Peyer's patch (tissue), 4 donors: ENCODE data around the gene TMEM150A. TPM values are rescaled to one million over a fixed set of nuclear protein-coding genes. Genes with fewer than 3 reads are reported as not detected.
"Not testable (repeated sequence)": the region's sequence is repeated elsewhere in the genome, so short reads cannot be mapped to it uniquely, and the experiment has no call there.

Source experiments
- DNase-seq, 3 donors: peaks; one replicate each; pipeline ENCODE4 v3.0.0-alpha.2; 2017 to 2019
- H3K27ac ChIP-seq, 4 donors: fragments of 200-600 bp; sonication (generic); one replicate each; pipeline ENCODE4 v1.5.1; 2016 to 2019
- H3K27me3 ChIP-seq, 2 donors: fragments of 200-600 bp; sonication (generic); one replicate each; pipeline ENCODE4 v1.5.1; 2019
- H3K36me3 ChIP-seq, 3 donors: fragments of 200-600 bp; sonication (generic); one replicate each; pipeline ENCODE4 v1.5.1; 2016 to 2019
- H3K4me1 ChIP-seq, 4 donors: fragments of 200-600 bp; sonication (generic); one replicate each; pipeline ENCODE4 v1.5.1; 2016 to 2019
- H3K4me3 ChIP-seq, 4 donors: fragments of 200-600 bp; sonication (generic); 1 replicate in 3 of 4; 2 replicates in 1 of 4; pipeline ENCODE4 v1.5.1; 2016 to 2019; ENCODE audit warnings: mild to moderate bottlenecking in 1 of 4
- H3K9me3 ChIP-seq, 4 donors: fragments of 200-600 bp; sonication (generic); one replicate each; pipeline ENCODE4 v1.5.1; 2016 to 2019; ENCODE audit warnings: mild to moderate bottlenecking in 1 of 4
- CTCF ChIP-seq, 6 experiments: fragments of 450-650 bp in 4 of 6; fragments of 200-600 bp in 2 of 6; sonication (generic) in 1 of 6; IDR thresholded peaks; one replicate each; pipeline ENCODE4 v1.5.1; 2017 to 2019; ENCODE audit warnings: antibody characterized with exemption in 6 of 6, mild to moderate bottlenecking in 3 of 6, moderate library complexity in 1 of 6
- POLR2A ChIP-seq, 2 donors: fragments of 450-650 bp; IDR thresholded peaks; one replicate each; pipeline ENCODE4 v1.5.1; 2017; ENCODE audit warnings: antibody characterized with exemption in 2 of 2, mild to moderate bottlenecking in 2 of 2, moderate library complexity in 2 of 2
- total RNA-seq, 4 donors: library from RNA; depleted of rRNA; stranded (reverse); fragments of >200 nt; gene quantifications; one replicate each; pipeline ENCODE4 v1.1.0, GENCODE V29; 2016

The TMEM150A gene
- total RNA-seq, 4 donors from 2014 or later, result 7.5 to 24.0 (median 15.5) TPM

- peak overlapping the region; percentile 70 to 97 (median 89) for H3K4me3 ChIP-seq
- DNase-seq, result no peak
- no peaks in the 10 kb centered on the region for H3K9me3 ChIP-seq
- H3K36me3 ChIP-seq, result peaks cover 0 to 21% (median 0%) of the 10 kb centered on the region in 3 donors
- TF ChIP-seq POLR2A (IDR thresholded peaks at IDR 0.05), result no peak
- TF ChIP-seq CTCF (IDR thresholded peaks at IDR 0.05), result no peak
- no peaks in the 10 kb centered on the region for H3K27me3 ChIP-seq
- peak overlapping the region; percentile 84 to 90 (median 84) for H3K27ac ChIP-seq
- peaks cover 0 to 9% (median 6%) of the 10 kb centered on the region in 4 donors for H3K4me1 ChIP-seq
Measured at GRCh38 chr2:85611217-85611704, 8.8 kb upstream of the TMEM150A start.

DNA sequence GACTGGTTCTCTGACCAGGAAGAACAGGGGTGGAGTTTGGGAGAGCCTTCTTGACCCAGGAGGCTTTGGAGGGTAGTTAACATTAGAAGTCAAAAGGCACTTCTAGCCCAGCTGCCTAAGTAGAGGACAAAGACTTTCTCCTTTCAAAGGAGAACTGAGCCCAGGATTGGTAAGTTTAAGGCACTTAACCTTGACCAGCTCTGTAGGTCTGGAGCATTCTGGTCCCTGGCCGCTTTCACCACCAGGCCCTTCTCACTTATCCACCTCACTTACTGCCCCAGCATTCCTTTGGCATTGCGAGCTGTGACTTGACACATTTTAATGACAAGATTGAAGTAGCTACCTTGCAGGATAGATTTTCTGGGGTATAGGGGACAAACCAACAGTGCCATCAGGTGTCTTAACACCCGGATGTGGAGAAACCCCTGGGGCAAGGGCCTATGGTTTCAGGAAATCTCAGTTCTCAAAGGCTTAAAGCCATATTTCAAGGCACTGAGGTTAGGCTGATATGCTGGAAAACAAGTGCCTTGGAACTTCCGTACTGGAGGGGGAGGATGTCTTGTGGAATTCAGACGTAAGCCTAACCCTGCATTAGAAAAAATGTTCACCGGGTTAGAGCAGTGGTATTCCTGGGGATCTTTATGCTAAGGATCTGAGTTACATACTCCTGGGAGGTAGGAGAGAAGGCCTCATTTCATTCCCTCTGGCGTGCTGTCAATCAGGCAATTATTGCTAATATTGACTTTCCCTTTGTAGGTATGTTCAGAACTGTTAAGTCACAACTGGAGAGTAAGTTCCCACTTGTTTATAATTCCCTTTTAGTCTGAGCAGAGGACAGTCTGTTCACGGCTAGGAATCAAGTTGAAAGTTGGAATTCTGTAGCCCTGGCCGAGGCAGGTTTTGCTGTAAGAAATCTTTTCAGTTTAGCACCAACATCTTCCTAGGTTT is 5.0 kb upstream of the TMEM150A start:
- no peaks in the 10 kb centered on the region for H3K27me3 ChIP-seq
- no peak for DNase-seq
- peaks cover 0 to 32% (median 10%) of the 10 kb centered on the region in 4 donors for H3K4me1 ChIP-seq
- peaks cover 0 to 21% (median 0%) of the 10 kb centered on the region in 3 donors for H3K36me3 ChIP-seq
- H3K4me3 ChIP-seq, result no peak overlapping the region
- no peak for TF ChIP-seq CTCF (IDR thresholded peaks at IDR 0.05)
- no peak for TF ChIP-seq POLR2A (IDR thresholded peaks at IDR 0.05)
- H3K9me3 ChIP-seq, result no peaks in the 10 kb centered on the region
- H3K27ac ChIP-seq, result no peak overlapping the region

- no peak for TF ChIP-seq POLR2A (IDR thresholded peaks at IDR 0.05)
- no peak for TF ChIP-seq CTCF (IDR thresholded peaks at IDR 0.05)
- Histone ChIP-seq H3K36me3 (peaks cover 0 to 21% (median 0%) of the 10 kb centered on the region in 3 donors), H3K4me1 (peaks cover 0 to 40% (median 13%) of the 10 kb centered on the region in 4 donors), H3K4me3 (no peak overlapping the region), H3K9me3 (no peaks in the 10 kb centered on the region), H3K27ac (peak overlapping the region in 1 of 4 donors; percentile 12), H3K27me3 (no peaks in the 10 kb centered on the region)
- DNase-seq, result no peak
Measured at GRCh38 chr2:85606116-85606455, 3.6 kb upstream of the TMEM150A start.

DNA sequence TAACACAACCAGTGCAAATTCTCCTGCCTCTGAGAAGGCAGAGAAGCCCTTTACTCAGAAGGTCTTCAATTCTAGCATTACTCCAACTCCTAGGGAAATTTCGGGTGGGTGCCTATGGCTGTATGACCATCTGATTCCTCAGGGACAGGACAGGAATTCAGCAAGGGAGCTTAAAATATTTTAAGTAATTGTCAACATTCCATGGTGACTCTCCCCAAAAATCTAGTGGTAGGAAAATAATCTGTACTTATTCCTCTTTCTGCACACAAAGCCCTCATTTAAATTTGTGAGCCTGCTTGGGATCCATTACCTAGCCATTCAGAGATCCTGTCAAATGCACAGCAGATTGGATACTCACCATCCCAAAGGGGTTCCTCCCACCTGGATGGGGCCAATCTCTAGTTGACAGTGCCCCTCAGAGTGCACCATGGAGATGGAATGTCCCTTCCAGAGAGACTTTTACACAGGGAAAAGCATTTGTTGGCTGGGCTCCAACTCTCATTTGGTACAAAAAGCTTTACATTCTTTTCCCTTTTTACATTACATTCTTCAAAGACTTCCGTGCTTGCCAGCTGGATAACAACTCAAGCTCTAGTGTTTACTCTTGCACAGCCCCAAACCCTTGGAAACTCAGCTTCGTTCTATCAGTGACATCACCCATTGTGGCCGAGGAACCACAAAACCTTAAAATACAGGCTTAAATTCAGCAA is 3.1 kb upstream of the TMEM150A start:
- no peak for DNase-seq
- Histone ChIP-seq H3K4me3 (no peak overlapping the region), H3K4me1 (peaks cover 0 to 36% (median 10%) of the 10 kb centered on the region in 4 donors), H3K9me3 (no peaks in the 10 kb centered on the region), H3K27ac (peak overlapping the region in 1 of 4 donors; percentile 1), H3K27me3 (no peaks in the 10 kb centered on the region), H3K36me3 (peaks cover 0 to 21% (median 0%) of the 10 kb centered on the region in 3 donors)
- TF ChIP-seq POLR2A (IDR thresholded peaks at IDR 0.05) (no peak), CTCF (IDR thresholded peaks at IDR 0.05) (no peak)

DNA sequence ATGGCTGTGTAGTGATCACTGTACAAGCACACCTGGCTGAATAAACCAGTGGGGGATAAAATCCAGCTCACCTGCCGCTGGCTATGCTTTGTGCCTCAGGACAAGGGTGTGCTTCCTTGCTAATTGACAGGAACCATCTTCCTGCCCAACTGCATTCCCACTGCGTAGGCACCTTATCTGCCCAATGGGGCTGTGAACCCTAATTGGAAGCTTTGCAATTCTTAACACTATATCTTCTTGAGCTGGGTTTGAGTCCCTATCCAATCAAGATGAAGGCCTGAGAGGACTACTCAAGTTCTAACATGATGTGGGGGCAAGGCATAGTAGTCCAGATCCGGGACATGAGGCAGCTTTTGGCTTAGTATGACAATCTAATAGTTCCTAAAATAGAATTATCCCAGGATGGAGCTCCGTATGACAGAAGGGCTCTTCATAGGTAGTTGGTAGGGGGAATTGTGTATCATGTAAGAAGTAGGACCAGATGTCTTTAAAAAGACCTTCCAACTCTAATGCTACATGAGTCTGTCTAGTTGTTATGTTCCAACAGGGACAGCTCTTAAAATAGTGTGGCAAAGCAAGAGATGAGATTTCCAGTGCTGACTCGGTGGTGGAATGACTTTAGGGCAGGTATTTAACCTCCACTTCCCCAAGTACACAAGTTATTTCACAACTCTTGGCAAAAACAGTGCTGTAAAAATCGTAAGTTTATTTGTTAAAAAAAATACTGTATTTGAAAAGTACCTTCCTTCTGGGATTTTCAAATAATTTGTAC is 2.3 kb upstream of the TMEM150A start:
- no peak for TF ChIP-seq CTCF (IDR thresholded peaks at IDR 0.05)
- TF ChIP-seq POLR2A (IDR thresholded peaks at IDR 0.05), result no peak
- Histone ChIP-seq H3K4me1 (peaks cover 0 to 31% (median 8%) of the 10 kb centered on the region in 4 donors), H3K9me3 (no peaks in the 10 kb centered on the region), H3K27me3 (no peaks in the 10 kb centered on the region), H3K36me3 (peaks cover 0 to 21% (median 0%) of the 10 kb centered on the region in 3 donors), H3K27ac (no peak overlapping the region), H3K4me3 (no peak overlapping the region)
- no peak for DNase-seq

DNA sequence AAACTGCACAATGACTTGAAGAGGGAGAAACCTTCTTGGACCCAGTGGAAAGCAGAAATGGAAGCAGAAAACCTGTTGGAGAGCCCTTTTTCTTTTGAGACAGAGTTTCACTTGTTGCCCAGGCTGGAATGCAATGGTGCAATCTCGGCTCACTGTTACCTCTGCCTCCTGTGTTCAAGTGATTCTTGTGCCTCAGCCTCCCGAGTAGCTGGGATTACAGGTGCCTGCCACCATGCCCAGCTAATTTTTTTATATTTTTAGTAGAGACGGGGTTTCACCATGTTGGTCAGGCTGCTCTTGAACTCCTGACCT is 1.6 kb upstream of the TMEM150A start:
- not testable (repeated sequence) for DNase-seq, H3K9me3 ChIP-seq, H3K27ac ChIP-seq, H3K27me3 ChIP-seq
- H3K36me3 ChIP-seq, result peaks cover 0 to 20% (median 0%) of the 10 kb centered on the region in 3 donors
- H3K4me3 ChIP-seq, result peak overlapping the region in 2 of 4 donors; percentile 78 to 94
- H3K4me1 ChIP-seq, result peaks cover 0 to 31% (median 8%) of the 10 kb centered on the region in 4 donors
